Stomach smooth muscle (tissue), 2 donors: Measurements from ENCODE around the gene TMEM119.

ENCODE experiments used
- H3K27ac ChIP-seq: one replicate; pipeline ENCODE4 v1.7.0; 2013; ENCODE audit warnings: mild to moderate bottlenecking, low read length, inconsistent platforms
- H3K27me3 ChIP-seq, 2 donors: one replicate each; pipeline ENCODE4 v1.7.0; 2013; ENCODE audit warnings: low read length in 2 of 2; ENCODE audit not compliant: insufficient read depth in 2 of 2, control insufficient read depth in 1 of 2
- H3K36me3 ChIP-seq, 2 donors: one replicate each; pipeline ENCODE4 v1.7.0; 2013; ENCODE audit warnings: low read length in 2 of 2; ENCODE audit not compliant: control insufficient read depth in 2 of 2, insufficient read depth in 2 of 2
- H3K4me1 ChIP-seq: one replicate; pipeline ENCODE4 v1.7.0; 2013; ENCODE audit warnings: low read length; ENCODE audit not compliant: control insufficient read depth, insufficient read depth
- H3K4me3 ChIP-seq, 2 donors: one replicate each; pipeline ENCODE4 v1.7.0; 2013; ENCODE audit warnings: low read length in 2 of 2
- H3K9ac ChIP-seq, 2 donors: one replicate each; pipeline ENCODE4 v1.7.0; 2013; ENCODE audit warnings: low read length in 2 of 2, mild to moderate bottlenecking in 1 of 2
- H3K9me3 ChIP-seq, 2 donors: one replicate each; pipeline ENCODE4 v1.7.0; 2013; ENCODE audit warnings: low read length in 2 of 2; ENCODE audit not compliant: control insufficient read depth in 2 of 2
- donor health status: healthy.
- donor health status: Pancreatic carcinoma.

The TMEM119 gene

GRCh38 chr12:108567406-108568337 lies 30.2 kb downstream of the TMEM119 start:
- Histone ChIP-seq H3K9ac (peak overlapping the region in 1 of 2 donors; percentile 51), H3K4me1 (peaks cover 26% of the 10 kb centered on the region), H3K36me3 (peaks cover 47 to 49% of the 10 kb centered on the region in 2 donors)

GRCh38 chr12:108566452-108566851 lies 31.4 kb downstream of the TMEM119 start:
- Histone ChIP-seq H3K9ac (no peak overlapping the region), H3K4me1 (peaks cover 31% of the 10 kb centered on the region), H3K9me3 (no peaks in the 10 kb centered on the region), H3K27me3 (no peaks in the 10 kb centered on the region), H3K4me3 (no peak overlapping the region), H3K27ac (peak overlapping the region; percentile 41), H3K36me3 (peaks cover 47 to 49% of the 10 kb centered on the region in 2 donors)

More at GRCh38 chr12:108567406-108568337, 30.2 kb downstream of the TMEM119 start:
- H3K27ac ChIP-seq = no peak overlapping the region
- no peak overlapping the region for H3K4me3 ChIP-seq
- no peaks in the 10 kb centered on the region for H3K27me3 ChIP-seq
- no peaks in the 10 kb centered on the region for H3K9me3 ChIP-seq

GRCh38 chr12:108565976-108566375 lies 31.9 kb downstream of the TMEM119 start:
- Histone ChIP-seq H3K27me3 (no peaks in the 10 kb centered on the region), H3K36me3 (peaks cover 47 to 49% of the 10 kb centered on the region in 2 donors), H3K4me3 (no peak overlapping the region), H3K27ac (peak overlapping the region; percentile 41), H3K9me3 (no peaks in the 10 kb centered on the region), H3K4me1 (peaks cover 31% of the 10 kb centered on the region), H3K9ac (peak overlapping the region in 1 of 2 donors; percentile 13)

- peaks cover 34% of the 10 kb centered on the region for H3K4me1 ChIP-seq
- peak overlapping the region; percentile 58 for H3K27ac ChIP-seq
- no peak overlapping the region for H3K4me3 ChIP-seq
- H3K36me3 ChIP-seq = peaks cover 47% of the 10 kb centered on the region in 2 donors
- peak overlapping the region in 1 of 2 donors; percentile 13 for H3K9ac ChIP-seq
- H3K9me3 ChIP-seq = no peaks in the 10 kb centered on the region
- no peaks in the 10 kb centered on the region for H3K27me3 ChIP-seq
These were observed 32.7 kb downstream of the TMEM119 start for GRCh38 chr12:108565146-108565545.

GRCh38 chr12:108564724-108565123 lies 33.2 kb downstream of the TMEM119 start:
- Histone ChIP-seq H3K4me1 (peaks cover 38% of the 10 kb centered on the region), H3K27ac (peak overlapping the region; percentile 58), H3K4me3 (no peak overlapping the region), H3K27me3 (no peaks in the 10 kb centered on the region), H3K9me3 (no peaks in the 10 kb centered on the region), H3K36me3 (peaks cover 43 to 47% of the 10 kb centered on the region in 2 donors), H3K9ac (peak overlapping the region in 1 of 2 donors; percentile 13)

GRCh38 chr12:108563804-108564151 lies 34.1 kb downstream of the TMEM119 start:
- peaks cover 38 to 41% of the 10 kb centered on the region in 2 donors for H3K36me3 ChIP-seq
- H3K4me1 ChIP-seq = peaks cover 46% of the 10 kb centered on the region
- no peaks in the 10 kb centered on the region for H3K27me3 ChIP-seq
- H3K9me3 ChIP-seq = no peaks in the 10 kb centered on the region
- peak overlapping the region in 1 of 2 donors; percentile 29 for H3K9ac ChIP-seq
- H3K4me3 ChIP-seq = peak overlapping the region; percentile 62 to 100
- peak overlapping the region; percentile 91 for H3K27ac ChIP-seq

GRCh38 chr12:108563136-108563803 lies 34.6 kb downstream of the TMEM119 start:
- Histone ChIP-seq H3K27me3 (no peaks in the 10 kb centered on the region), H3K9me3 (no peaks in the 10 kb centered on the region), H3K4me3 (peak overlapping the region; percentile 62 to 100), H3K27ac (peak overlapping the region; percentile 91), H3K36me3 (peaks cover 33 to 36% of the 10 kb centered on the region in 2 donors), H3K4me1 (peaks cover 48% of the 10 kb centered on the region), H3K9ac (peak overlapping the region; percentile 80 to 88)

- Histone ChIP-seq H3K27me3 (no peaks in the 10 kb centered on the region), H3K27ac (peak within 1 kb of the TSS; percentile 91), H3K9me3 (no peaks in the 10 kb centered on the region), H3K36me3 (peaks cover 26 to 31% of the 10 kb centered on the region in 2 donors), H3K4me3 (peak within 1 kb of the TSS; percentile 100), H3K4me1 (peaks cover 53% of the 10 kb centered on the region), H3K9ac (peak within 1 kb of the TSS; percentile 98 to 99)
These were observed 35.3 kb downstream of the TMEM119 start, which contains the start of gene ISCU for GRCh38 chr12:108562348-108563135. Gene ISCU (plus strand): TSS chr12:108562596. CDS start chr12:108562623, 27 bp downstream.

- Histone ChIP-seq H3K27ac (peak overlapping the region; percentile 91), H3K9me3 (no peaks in the 10 kb centered on the region), H3K27me3 (no peaks in the 10 kb centered on the region), H3K4me1 (peaks cover 56% of the 10 kb centered on the region), H3K4me3 (peak overlapping the region; percentile 100), H3K36me3 (peaks cover 21 to 27% of the 10 kb centered on the region in 2 donors), H3K9ac (peak overlapping the region; percentile 98 to 99)
These were observed 36.0 kb downstream of the TMEM119 start for GRCh38 chr12:108561852-108562347.
